ENCODE measurements around the gene TRMT5.

TRMT5 gene

GRCh38 chr14:60964904-60965303 is 16.0 kb downstream of the TRMT5 start:
- DNase-seq: no peak

DNA sequence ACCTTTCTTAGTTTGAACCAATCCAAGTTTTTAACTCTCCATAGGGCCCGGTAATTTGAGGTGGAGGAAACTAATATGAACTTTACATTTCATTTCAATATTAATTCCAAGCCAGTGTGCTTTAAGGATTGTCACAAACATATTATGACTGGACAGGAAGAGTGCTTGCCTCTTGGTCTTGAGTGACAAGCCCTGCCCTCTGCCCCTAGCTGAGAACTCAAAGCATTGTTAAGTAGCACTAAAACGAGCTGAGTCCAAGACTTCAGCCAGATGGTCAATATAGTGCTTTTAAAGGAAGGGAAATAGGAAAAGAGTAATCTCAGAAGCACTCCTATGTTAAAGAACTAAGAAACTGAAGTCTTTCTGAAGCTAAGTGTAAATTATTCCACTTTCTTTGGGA is 17.1 kb downstream of the TRMT5 start:
- no peak for DNase-seq

GRCh38 chr14:60958146-60958545 is 22.7 kb downstream of the TRMT5 start:
- no peak for DNase-seq

DNA sequence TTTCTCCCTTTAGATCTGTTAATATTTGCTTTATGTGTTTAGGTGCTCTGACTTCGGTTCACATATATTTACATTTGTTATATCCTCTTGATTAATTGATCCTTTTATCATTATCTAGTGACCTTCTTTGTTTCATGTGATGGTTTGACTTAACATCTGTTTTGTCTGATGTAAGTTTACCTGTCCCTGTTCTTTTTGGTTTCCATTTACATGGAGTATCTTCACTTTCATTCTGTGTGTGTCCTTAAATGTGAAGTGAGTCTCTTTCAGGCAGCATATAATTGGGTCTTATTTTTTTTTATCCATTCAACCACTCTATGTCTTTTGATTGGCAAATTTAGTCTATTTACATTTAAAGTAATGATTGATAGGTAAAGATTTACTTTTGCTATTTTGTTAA is 24.2 kb downstream of the TRMT5 start:
- DNase-seq: no peak

DNA sequence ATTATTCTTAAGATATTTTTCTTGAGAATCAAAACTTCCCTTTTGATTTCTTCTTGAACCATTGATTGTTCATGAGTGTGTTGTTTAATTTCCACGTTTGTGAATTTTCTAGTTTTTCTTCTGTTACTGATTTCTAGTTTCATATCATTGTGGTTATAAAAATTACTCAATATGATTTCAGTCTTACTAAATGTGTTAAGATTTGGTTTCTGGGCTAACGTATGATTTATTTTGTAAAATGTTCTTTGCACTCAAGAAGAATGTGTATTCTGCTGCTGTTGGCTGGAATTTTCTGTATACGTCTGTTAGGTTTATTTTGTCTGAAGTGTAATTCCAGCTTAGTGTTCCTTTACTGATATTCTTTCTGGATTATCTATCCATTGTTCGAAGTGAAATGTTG is 24.7 kb downstream of the TRMT5 start:
- DNase-seq: no peak

DNA sequence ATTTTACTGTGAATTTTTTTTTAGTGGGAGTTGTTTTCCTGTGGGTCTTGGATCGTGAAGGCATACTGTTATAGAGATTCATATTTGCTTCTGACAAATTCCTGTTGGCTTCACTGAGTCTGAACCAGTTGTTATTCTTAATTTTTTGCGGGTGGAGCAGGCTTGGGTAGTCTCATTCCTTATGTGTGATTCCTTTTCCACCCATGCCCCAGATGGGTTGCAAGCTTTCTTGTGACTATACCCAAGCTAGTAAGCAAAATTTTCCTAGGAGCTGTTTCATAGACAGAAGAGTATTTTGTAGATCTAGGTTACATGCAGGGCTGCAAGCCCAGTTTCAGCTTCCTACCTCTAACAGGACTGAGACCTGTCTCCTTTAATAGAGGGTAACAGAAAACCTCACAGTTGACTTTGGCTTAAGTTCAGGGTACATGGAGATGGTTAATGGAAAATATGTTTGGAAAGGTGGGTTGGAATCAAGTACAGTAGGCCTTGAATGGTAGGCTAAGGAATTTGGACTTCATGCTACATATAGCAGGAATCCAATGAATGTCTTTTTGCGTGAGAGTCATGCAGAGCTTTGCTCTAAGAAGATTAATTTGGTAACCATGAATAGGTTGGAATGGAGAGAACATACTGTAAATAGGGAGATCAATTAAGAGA is 29.0 kb downstream of the TRMT5 start:
- DNase-seq: no peak

- no peak for DNase-seq
These were observed 34.1 kb downstream of the TRMT5 start for GRCh38 chr14:60946773-60947172.

DNA sequence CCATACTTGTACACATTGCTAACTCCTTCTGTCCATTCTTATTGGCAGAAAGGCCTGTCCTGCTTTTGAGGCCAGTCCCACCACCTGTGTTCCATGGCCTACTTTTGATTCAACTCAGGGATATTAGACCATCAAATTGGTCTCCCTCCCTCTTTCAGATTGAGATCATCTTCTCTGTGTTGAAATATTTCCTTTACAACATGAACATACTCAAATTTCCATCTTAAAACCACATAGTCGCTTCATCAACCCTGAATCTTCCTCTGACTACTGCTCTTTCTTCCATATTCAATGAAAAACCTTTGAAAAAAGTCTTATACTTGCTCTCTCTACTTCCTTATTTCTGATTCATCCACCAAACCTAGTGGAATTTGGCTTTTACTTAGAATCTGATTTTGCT is 34.9 kb downstream of the TRMT5 start:
- DNase-seq: no peak

- no peak for DNase-seq
These were observed 36.7 kb downstream of the TRMT5 start for GRCh38 chr14:60944204-60944603.

DNA sequence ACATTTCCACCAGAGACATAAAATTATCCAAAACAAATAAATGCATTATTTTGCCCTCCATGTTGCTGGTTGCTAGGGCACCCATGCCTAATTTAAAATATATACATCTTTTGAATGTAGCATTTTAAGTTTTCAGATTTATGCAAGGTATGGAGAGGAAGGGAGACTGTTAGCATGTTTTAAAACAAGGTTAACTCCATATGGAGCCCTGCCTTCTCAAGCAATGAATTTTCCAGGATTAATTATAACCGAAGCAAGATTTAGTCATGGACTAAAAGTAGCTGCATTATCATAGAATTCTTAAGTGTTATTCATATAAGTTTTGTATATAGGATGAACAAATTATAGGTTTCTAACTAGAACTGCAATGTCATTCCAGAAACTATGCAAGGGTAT is 37.2 kb downstream of the TRMT5 start:
- DNase-seq: no peak

DNA sequence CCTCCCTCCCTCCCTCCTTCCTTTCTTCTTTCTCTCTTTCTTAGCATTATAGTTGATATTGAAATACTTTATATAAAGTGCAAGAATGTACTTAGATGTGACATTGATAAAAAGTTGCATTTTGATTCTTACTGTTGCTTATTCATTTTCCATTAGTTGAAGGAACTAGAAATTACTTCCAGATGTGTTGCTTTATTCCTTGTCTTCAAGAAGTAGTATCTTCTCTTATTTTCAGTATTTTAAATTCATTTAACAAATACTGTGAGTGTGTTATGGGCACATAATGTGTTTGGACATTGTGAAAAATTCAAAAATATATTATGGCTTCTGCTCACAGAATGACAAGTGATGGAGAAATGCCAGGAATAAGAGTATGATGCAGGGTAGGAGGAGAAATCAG is 45.6 kb downstream of the TRMT5 start:
- no peak for DNase-seq

DNA sequence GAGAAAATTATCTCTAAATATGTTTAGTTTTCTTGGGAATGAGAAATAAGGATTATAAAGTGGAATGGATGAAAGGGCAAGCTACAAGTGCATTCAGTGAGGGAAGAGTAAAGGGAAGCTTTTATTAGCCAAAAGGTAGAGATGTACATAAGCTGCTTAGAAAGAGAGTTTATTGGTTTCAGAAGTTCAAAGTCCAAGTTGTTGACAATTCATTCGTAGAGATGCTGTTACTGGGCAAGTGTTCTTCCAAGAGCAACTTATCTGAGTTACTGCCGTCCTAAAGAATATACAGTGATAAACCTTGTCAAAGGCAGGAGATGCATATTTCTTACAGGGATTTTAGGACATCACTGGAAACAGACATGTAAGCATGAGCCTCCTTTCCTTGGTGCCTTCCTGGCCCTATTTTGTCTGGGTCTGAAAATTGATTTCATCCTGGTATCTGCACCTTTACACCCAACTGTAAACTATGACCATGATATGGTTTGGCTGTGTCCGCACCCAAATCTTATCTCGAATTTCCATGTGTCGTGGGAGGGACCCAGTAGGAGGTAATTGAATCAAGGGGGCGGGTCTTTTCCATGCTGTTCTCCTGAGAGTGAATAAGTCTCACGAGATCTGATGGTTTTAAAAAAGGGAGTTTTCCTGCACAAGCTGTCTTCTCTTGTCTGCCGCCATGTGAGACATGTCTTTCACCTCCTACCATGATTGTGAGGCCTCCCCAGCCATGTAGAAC is 46.8 kb downstream of the TRMT5 start:
- no peak for DNase-seq

GRCh38 chr14:60931218-60931617 is 49.7 kb downstream of the TRMT5 start:
- DNase-seq: no peak

- DNase-seq: no peak
These were observed 54.9 kb downstream of the TRMT5 start for GRCh38 chr14:60926002-60926401.

DNA sequence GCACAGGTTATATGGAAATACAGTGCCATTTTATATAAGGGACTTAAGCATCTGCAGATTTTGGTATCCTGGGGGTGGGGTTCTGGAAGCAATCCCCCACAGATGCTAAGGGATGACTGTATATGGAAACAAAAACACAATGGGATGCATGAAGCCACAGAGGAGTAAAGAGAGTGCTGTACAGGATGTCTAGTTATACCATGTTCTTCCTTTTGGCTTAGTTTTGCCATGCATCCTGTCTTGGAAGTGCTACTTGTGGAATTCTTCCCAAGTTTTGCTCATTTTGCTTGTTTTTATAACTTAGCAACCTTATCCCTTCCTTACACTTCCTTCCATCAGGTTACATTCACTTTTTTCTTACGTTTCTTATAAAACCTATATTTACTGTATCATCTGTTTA is 55.6 kb downstream of the TRMT5 start:
- DNase-seq: no peak

DNA sequence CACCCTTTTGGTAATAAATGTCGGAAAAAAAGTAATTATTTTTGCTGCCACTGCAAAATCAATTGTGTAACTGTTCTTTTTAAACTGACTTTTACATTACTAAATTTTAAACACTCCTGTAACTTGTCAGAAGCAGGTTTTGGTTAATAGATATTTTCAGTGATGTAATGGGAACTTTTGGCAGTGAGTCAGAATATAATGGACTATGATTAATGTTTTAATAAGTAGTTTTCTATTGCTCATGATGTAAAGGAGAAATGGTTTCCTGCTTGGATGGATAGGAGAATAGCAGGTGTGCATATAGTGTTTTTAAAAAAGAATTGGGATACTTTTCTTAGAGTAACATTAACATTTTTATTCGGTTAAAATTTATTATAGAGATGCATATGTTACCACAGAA is 58.8 kb downstream of the TRMT5 start:
- no peak for DNase-seq
